Tibial nerve (tissue), 4 donors: Measurements from ENCODE around the gene APCDD1. TPM values are rescaled to one million over a fixed set of nuclear protein-coding genes. Genes with fewer than 3 reads are reported as not detected.

Experiments
- DNase-seq, 2 donors: peaks; one replicate each; pipeline ENCODE4 v3.0.0-alpha.2; 2019; ENCODE audit warnings: low spot score in 2 of 2
- H3K27ac ChIP-seq, 4 donors: fragments of 200-600 bp; sonication (generic) in 3 of 4; one replicate each; pipeline ENCODE4 v1.5.1; 2017 to 2019; ENCODE audit warnings: mild to moderate bottlenecking in 1 of 4
- H3K27me3 ChIP-seq, 2 donors: fragments of 200-600 bp; sonication (generic) in 1 of 2; one replicate each; pipeline versions ENCODE4 v1.5.1 to v1.6.0; 2017 to 2019
- H3K36me3 ChIP-seq, 3 donors: fragments of 200-600 bp; sonication (generic); one replicate each; pipeline ENCODE4 v1.5.1; 2018 to 2019
- H3K4me1 ChIP-seq, 4 donors: fragments of 200-600 bp; sonication (generic) in 3 of 4; one replicate each; pipeline ENCODE4 v1.5.1; 2017 to 2019
- H3K4me3 ChIP-seq, 4 donors: fragments of 200-600 bp; sonication (generic) in 3 of 4; one replicate each; pipeline ENCODE4 v1.5.1; 2017 to 2019; ENCODE audit warnings: mild to moderate bottlenecking in 1 of 4, moderate library complexity in 1 of 4
- H3K9me3 ChIP-seq, 4 donors: fragments of 200-600 bp; sonication (generic) in 3 of 4; one replicate each; pipeline ENCODE4 v1.5.1; 2017 to 2019
- CTCF ChIP-seq, 5 experiments: fragments of 200-600 bp in 3 of 5; fragments of 450-650 bp in 2 of 5; sonication (generic) in 3 of 5; IDR thresholded peaks; one replicate each; pipeline ENCODE4 v1.5.1; 2016 to 2019; ENCODE audit warnings: antibody characterized with exemption in 5 of 5, mild to moderate bottlenecking in 3 of 5, moderate library complexity in 2 of 5
- EP300 ChIP-seq, 2 donors: sonication (generic); formaldehyde crosslinking; IDR thresholded peaks; one replicate each; pipeline ENCODE4 v1.6.1; 2017; ENCODE audit warnings: antibody characterized with exemption in 2 of 2, mild to moderate bottlenecking in 1 of 2
- POLR2A ChIP-seq, 2 donors: fragments of 450-650 bp; IDR thresholded peaks; one replicate each; pipeline ENCODE4 v1.6.1; 2017; ENCODE audit warnings: antibody characterized with exemption in 2 of 2, mild to moderate bottlenecking in 2 of 2, moderate library complexity in 2 of 2
- WGBS, 2 donors: methylation state at CpG; one replicate each; pipeline ENCODE4 v1.1.5; 2018; 5-methylcytosine and 5-hydroxymethylcytosine counted together
- total RNA-seq, 4 donors: library from RNA; depleted of rRNA; stranded (reverse); fragments of >200 nt; gene quantifications; one replicate each; pipeline ENCODE4 v1.1.0, GENCODE V29; 2016

APCDD1 gene
- total RNA-seq, 4 donors from 2014 or later = 46.2 to 154 (median 101) TPM

DNA sequence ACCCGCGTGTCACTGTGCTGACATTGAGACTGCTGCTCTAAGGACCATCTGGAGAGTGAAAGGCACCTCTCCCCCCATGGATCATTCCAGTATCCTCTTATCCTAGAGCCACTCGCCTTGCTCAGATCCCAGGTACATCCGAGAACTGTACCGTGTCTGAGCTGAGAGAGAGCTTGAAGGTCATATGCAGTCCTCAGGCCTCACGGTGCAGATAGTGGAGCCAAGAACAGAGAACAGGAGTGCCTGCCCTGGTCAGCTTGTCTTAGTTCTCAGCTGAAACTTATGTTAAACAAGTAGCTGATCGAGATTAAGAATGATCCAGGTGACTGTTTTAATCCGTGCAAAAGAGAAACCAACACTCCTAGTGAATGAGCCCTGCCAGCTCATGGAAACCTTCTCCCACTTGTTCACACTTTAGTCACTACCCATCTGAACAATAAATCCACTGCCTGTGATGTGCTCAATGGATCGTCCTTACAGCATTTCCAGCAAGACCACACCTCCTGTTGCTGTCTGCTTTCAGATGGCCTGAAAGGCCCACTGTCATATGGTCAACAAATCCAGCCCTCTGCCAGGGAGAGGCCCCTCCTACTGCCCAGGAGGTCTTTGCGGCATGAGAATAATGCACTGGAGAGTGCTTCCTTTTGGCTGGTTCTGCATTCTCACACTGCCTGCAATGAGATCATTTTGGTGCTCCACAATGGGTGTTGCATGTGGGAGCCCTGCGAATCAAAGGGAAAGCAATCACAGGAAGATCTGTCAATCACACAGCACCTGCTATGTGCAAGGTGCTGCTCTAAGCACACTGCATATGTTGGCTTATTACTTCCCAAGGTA is 43.7 kb upstream of the APCDD1 start:
- DNase-seq = no peak
- no peaks in the 10 kb centered on the region for H3K9me3 ChIP-seq
- H3K27ac ChIP-seq = no peak overlapping the region
- TF ChIP-seq EP300 (IDR thresholded peaks at IDR 0.05) (no peak), CTCF (IDR thresholded peaks at IDR 0.05) (no peak), POLR2A (IDR thresholded peaks at IDR 0.05) (no peak)
- WGBS, 2 donors = 70 to 77% methylated on average over 11 of the region's 11 CpGs
- H3K4me1 ChIP-seq = peaks cover 0 to 6% (median 0%) of the 10 kb centered on the region in 4 donors
- H3K27me3 ChIP-seq = no peaks in the 10 kb centered on the region
- H3K4me3 ChIP-seq = no peak overlapping the region
- H3K36me3 ChIP-seq = no peaks in the 10 kb centered on the region

- H3K9me3 ChIP-seq = no peaks in the 10 kb centered on the region
- no peaks in the 10 kb centered on the region for H3K27me3 ChIP-seq
- TF ChIP-seq CTCF (IDR thresholded peaks at IDR 0.05) (no peak), POLR2A (IDR thresholded peaks at IDR 0.05) (no peak), EP300 (IDR thresholded peaks at IDR 0.05) (no peak)
- H3K36me3 ChIP-seq = no peaks in the 10 kb centered on the region
- no peak overlapping the region for H3K27ac ChIP-seq
- 60 to 65% methylated on average over 5 of the region's 5 CpGs for WGBS, 2 donors
- H3K4me3 ChIP-seq = no peak overlapping the region
- DNase-seq = no peak
- peaks cover 0 to 8% (median 0%) of the 10 kb centered on the region in 4 donors for H3K4me1 ChIP-seq
These were observed 41.5 kb upstream of the APCDD1 start for GRCh38 chr18:10412933-10413332.

DNA sequence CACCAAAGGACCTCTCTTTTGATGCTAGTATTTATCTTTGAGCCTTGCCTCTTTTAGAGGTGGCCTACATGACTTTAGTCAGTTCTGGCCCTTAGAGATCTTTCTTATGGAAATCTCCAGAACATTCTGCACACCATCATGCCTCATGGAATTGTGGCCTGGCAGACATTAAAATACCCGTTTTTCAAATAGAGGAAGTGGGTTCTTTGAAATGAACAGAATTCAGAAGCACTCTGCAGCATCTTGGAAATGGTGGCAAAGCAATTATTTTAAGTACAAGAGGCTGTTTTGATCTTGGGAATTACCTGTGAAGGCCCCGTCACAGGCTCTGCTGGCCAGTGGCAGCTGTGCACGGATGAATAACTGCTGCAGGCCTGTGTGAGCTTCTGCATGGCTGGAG is 40.7 kb upstream of the APCDD1 start:
- H3K36me3 ChIP-seq = no peaks in the 10 kb centered on the region
- WGBS, 2 donors = 83 to 85% methylated on average over 3 of the region's 3 CpGs
- no peak for DNase-seq
- TF ChIP-seq POLR2A (IDR thresholded peaks at IDR 0.05) (no peak), EP300 (IDR thresholded peaks at IDR 0.05) (no peak), CTCF (IDR thresholded peaks at IDR 0.05) (no peak)
- no peaks in the 10 kb centered on the region for H3K27me3 ChIP-seq
- no peak overlapping the region for H3K27ac ChIP-seq
- peaks cover 0 to 12% (median 0%) of the 10 kb centered on the region in 4 donors for H3K4me1 ChIP-seq
- no peak overlapping the region for H3K4me3 ChIP-seq
- no peaks in the 10 kb centered on the region for H3K9me3 ChIP-seq

GRCh38 chr18:10414293-10414842 is 40.1 kb upstream of the APCDD1 start:
- no peak overlapping the region for H3K4me3 ChIP-seq
- DNase-seq = no peak
- H3K9me3 ChIP-seq = no peaks in the 10 kb centered on the region
- H3K27me3 ChIP-seq = no peaks in the 10 kb centered on the region
- no peaks in the 10 kb centered on the region for H3K36me3 ChIP-seq
- TF ChIP-seq POLR2A (IDR thresholded peaks at IDR 0.05) = no peak
- TF ChIP-seq CTCF (IDR thresholded peaks at IDR 0.05) = no peak
- no peak for TF ChIP-seq EP300 (IDR thresholded peaks at IDR 0.05)
- WGBS, 2 donors = 92 to 93% methylated on average over 23 of the region's 23 CpGs
- peaks cover 0 to 18% (median 0%) of the 10 kb centered on the region in 4 donors for H3K4me1 ChIP-seq
- H3K27ac ChIP-seq = no peak overlapping the region

DNA sequence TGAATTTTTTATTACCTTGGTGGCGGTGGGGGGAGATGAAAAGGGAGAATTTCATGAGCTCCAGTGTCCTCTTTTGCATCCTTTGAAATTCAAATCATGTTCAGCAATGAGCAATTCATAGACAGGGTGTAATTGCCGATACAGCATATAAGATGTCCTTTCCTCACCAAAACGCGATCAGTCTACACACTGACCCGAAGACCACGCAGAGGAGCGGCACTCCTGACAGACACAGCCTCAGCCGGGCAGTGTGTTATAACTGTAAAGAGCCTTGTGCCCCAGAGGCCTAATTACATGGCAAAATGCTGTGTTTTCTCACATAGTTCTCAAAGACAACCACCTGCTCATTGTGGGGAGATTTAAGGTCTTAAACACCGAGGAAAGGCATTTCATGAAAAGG is 38.4 kb upstream of the APCDD1 start:
- no peak for DNase-seq
- peaks cover 0 to 6% (median 0%) of the 10 kb centered on the region in 4 donors for H3K9me3 ChIP-seq
- 76 to 77% methylated on average over 9 of the region's 9 CpGs for WGBS, 2 donors
- no peak overlapping the region for H3K27ac ChIP-seq
- no peak overlapping the region for H3K4me3 ChIP-seq
- H3K4me1 ChIP-seq = peaks cover 0 to 20% (median 0%) of the 10 kb centered on the region in 4 donors
- TF ChIP-seq CTCF (IDR thresholded peaks at IDR 0.05) = no peak
- TF ChIP-seq EP300 (IDR thresholded peaks at IDR 0.05) = no peak
- no peak for TF ChIP-seq POLR2A (IDR thresholded peaks at IDR 0.05)
- H3K36me3 ChIP-seq = no peaks in the 10 kb centered on the region
- H3K27me3 ChIP-seq = no peaks in the 10 kb centered on the region
